Measurements from ENCODE around the gene NACAD.
A peak's percentile ranks its signal among the peaks of the same experiment; 100 is the strongest.

Gene NACAD

DNA sequence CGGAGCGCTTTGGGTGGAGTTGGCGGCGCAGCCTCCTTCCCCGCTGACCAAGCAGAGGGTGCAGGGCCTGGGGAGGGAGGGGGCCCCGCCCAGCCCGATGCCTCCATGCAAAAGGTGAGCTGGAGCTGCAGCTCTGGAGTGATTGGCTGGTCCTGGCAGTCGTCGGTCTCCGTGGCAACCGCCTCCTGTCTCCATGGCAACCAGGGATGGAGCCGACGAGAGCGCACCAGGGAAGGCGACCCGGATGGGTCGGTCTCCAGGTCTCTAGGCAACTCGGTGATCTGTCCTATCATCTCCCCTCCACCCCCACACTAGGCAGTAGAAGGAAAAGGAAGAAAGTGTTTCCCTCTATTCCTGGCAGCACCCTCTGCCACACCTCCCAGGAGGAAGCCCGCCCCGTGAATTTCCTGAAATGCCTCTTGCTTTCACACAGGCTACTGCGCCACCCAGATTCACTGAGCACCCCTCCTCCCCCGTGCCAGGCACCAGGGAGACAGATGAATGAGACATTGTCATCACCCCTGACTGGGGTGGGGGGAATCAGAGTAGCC lies 647 bp upstream of the NACAD start:
- no peaks in the 10 kb centered on the region for H3F3A ChIP-seq (ENCODE audit: insufficient read depth, low read length)
- peaks cover 5% of the 10 kb centered on the region for H3K4me1 ChIP-seq (ENCODE audit: insufficient read depth, low read length, severe bottlenecking)
- H3K9me2 ChIP-seq (ENCODE audit: low read depth, low read length) = no peaks in the 10 kb centered on the region
- H2AFZ ChIP-seq (ENCODE audit: low read length) = no peak overlapping the region
- no peak for TF ChIP-seq EZH2 (IDR thresholded peaks at IDR 0.05; ENCODE audit: borderline replicate concordance, low read length)
- TF ChIP-seq, protein P1, sequence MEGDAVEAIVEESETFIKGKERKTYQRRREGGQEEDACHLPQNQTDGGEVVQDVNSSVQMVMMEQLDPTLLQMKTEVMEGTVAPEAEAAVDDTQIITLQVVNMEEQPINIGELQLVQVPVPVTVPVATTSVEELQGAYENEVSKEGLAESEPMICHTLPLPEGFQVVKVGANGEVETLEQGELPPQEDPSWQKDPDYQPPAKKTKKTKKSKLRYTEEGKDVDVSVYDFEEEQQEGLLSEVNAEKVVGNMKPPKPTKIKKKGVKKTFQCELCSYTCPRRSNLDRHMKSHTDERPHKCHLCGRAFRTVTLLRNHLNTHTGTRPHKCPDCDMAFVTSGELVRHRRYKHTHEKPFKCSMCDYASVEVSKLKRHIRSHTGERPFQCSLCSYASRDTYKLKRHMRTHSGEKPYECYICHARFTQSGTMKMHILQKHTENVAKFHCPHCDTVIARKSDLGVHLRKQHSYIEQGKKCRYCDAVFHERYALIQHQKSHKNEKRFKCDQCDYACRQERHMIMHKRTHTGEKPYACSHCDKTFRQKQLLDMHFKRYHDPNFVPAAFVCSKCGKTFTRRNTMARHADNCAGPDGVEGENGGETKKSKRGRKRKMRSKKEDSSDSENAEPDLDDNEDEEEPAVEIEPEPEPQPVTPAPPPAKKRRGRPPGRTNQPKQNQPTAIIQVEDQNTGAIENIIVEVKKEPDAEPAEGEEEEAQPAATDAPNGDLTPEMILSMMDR (IDR thresholded peaks at IDR 0.05; ENCODE audit: low read length) = no peak
- H3K4me3 ChIP-seq (ENCODE audit: low read depth, low read length, poor library complexity, severe bottlenecking) = peak overlapping the region; percentile 44
- H3K9me3 ChIP-seq (ENCODE audit: low read length) = peaks cover 5% of the 10 kb centered on the region; the same call in 1 of the 2 replicates
- H3K4me2 ChIP-seq (ENCODE audit: low read length) = peak overlapping the region; percentile 47
- H3K79me2 ChIP-seq (ENCODE audit: insufficient read depth, low read length) = no peaks in the 10 kb centered on the region
- no peak overlapping the region for H3K27ac ChIP-seq (ENCODE audit: low read depth, low read length, poor library complexity, severe bottlenecking)
- peaks cover 8% of the 10 kb centered on the region for H3K27me3 ChIP-seq (ENCODE audit: insufficient read depth, low read length)
- no peaks in the 10 kb centered on the region for H4K20me1 ChIP-seq (ENCODE audit: insufficient read depth, low read length)
- no peak overlapping the region for H3K9ac ChIP-seq (ENCODE audit: low read length)
- no peaks in the 10 kb centered on the region for H3K36me3 ChIP-seq (ENCODE audit: insufficient read depth, low read length)

DNA sequence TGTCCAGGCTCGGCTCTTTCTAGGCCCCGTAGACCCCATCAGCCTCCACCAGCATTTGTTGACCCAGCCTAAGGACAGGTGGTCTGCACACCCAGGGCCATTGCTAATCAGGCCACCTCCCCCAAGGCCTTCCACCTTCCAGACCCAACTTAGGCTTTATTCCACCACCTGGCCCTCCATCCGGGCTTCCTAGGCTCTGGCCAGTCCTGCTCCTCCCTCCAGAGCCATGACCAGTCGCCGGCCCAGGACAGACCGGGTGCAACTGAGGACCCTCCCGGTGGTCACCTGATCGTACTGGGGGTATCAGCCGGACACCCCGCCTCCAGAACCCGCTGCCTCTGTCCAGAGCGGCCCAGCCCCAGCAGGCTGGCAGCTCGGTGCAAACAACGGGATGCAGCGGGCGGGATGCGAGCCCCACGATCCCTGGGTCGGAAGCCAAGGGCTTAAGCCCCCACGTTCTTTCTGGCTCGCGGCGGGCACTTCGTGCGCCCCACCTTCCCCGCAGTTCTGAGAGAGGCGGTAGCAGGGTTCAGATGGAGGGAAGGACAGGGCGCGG lies 545 bp downstream of the NACAD start:
- H3K4me3 ChIP-seq (ENCODE audit: low read depth, low read length, poor library complexity, severe bottlenecking) = no peak overlapping the region
- no peaks in the 10 kb centered on the region for H3K36me3 ChIP-seq (ENCODE audit: insufficient read depth, low read length)
- no peak overlapping the region for H2AFZ ChIP-seq (ENCODE audit: low read length)
- no peak overlapping the region for H3K9ac ChIP-seq (ENCODE audit: low read length)
- TF ChIP-seq EZH2 (IDR thresholded peaks at IDR 0.05; ENCODE audit: borderline replicate concordance, low read length) = no peak
- TF ChIP-seq, protein P1 (IDR thresholded peaks at IDR 0.05; ENCODE audit: low read length) = no peak
- no peaks in the 10 kb centered on the region for H4K20me1 ChIP-seq (ENCODE audit: insufficient read depth, low read length)
- peaks cover 8% of the 10 kb centered on the region for H3K27me3 ChIP-seq (ENCODE audit: insufficient read depth, low read length)
- H3K9me2 ChIP-seq (ENCODE audit: low read depth, low read length) = no peaks in the 10 kb centered on the region
- H3F3A ChIP-seq (ENCODE audit: insufficient read depth, low read length) = no peaks in the 10 kb centered on the region
- no peaks in the 10 kb centered on the region for H3K79me2 ChIP-seq (ENCODE audit: insufficient read depth, low read length)
- peaks cover 5% of the 10 kb centered on the region for H3K4me1 ChIP-seq (ENCODE audit: insufficient read depth, low read length, severe bottlenecking)
- H3K9me3 ChIP-seq (ENCODE audit: low read length) = no peaks in the 10 kb centered on the region
- H3K4me2 ChIP-seq (ENCODE audit: low read length) = no peak overlapping the region
- no peak overlapping the region for H3K27ac ChIP-seq (ENCODE audit: low read depth, low read length, poor library complexity, severe bottlenecking)

DNA sequence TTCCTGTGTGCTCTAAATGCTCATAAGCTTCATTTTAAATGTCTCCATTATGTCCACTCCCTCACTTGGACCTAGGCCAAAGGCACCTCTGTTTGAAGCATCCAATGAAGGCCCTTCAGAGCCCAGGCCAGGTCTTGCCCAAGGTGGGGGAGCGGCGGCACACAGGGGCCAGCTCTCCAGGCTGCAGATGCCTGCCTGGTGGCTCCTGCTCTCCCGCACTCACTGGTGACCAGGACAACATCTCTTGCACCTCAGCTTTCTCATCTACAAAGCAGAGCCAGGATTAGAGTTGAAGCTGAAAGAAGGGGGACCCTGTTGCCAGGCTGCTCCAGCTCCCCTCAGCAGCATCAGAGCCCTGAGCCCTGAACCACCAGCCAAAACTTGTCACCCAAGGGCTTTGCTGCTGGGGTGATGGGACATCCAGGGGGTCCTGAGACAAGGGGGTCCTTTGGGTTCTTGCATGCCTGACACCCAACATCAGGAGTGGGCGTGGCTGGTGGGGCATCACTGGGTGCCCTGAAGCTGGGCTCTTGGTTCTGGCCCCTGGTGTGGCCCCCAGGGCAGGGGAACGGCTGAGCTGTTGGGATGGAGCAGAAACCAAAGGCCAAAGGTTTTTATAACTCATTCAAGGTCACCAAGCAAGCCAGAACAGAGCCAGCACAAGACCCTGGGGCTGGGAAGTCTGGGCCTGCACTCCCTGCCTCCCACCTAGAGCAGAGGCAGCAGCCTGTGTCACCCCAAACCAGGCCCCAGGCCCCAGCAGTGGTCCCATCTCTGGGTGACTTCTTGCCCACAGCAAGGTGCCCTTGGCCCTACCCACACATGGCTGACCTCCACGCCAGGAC lies 1.2 kb downstream of the NACAD start:
- Histone ChIP-seq H3K9me3 (ENCODE audit: low read length) (no peaks in the 10 kb centered on the region), H3F3A (ENCODE audit: insufficient read depth, low read length) (no peaks in the 10 kb centered on the region), H3K9ac (ENCODE audit: low read length) (no peak overlapping the region), H4K20me1 (ENCODE audit: insufficient read depth, low read length) (no peaks in the 10 kb centered on the region), H3K79me2 (ENCODE audit: insufficient read depth, low read length) (no peaks in the 10 kb centered on the region), H3K27me3 (ENCODE audit: insufficient read depth, low read length) (peaks cover 8% of the 10 kb centered on the region), H3K9me2 (ENCODE audit: low read depth, low read length) (no peaks in the 10 kb centered on the region), H2AFZ (ENCODE audit: low read length) (no peak overlapping the region), H3K4me1 (ENCODE audit: insufficient read depth, low read length, severe bottlenecking) (peaks cover 5% of the 10 kb centered on the region), H3K4me2 (ENCODE audit: low read length) (no peak overlapping the region), H3K27ac (ENCODE audit: low read depth, low read length, poor library complexity, severe bottlenecking) (no peak overlapping the region), H3K4me3 (ENCODE audit: low read depth, low read length, poor library complexity, severe bottlenecking) (no peak overlapping the region), H3K36me3 (ENCODE audit: insufficient read depth, low read length) (no peaks in the 10 kb centered on the region)
- TF ChIP-seq EZH2 (IDR thresholded peaks at IDR 0.05; ENCODE audit: borderline replicate concordance, low read length) = no peak
- TF ChIP-seq, protein P1 (IDR thresholded peaks at IDR 0.05; ENCODE audit: low read length) = no peak

Measured in OCI-LY1 (cell line).